Right ventricle myocardium inferior (tissue), 1 donor: Measurements from ENCODE around the gene OSBPL9. TPM values are rescaled to one million over a fixed set of nuclear protein-coding genes. Genes with fewer than 3 reads are reported as not detected.
"Not testable (repeated sequence)": the region's sequence is repeated elsewhere in the genome, so short reads cannot be mapped to it uniquely, and the experiment has no call there.

Source experiments
- ATAC-seq: fragments of 200-7000 bp; cut with Tn5 transposase; one replicate; pipeline ENCODE4 v1.9.1; 2020; ENCODE audit warnings: mild to moderate bottlenecking, moderate library complexity
- DNase-seq: peaks from one replicate; pipeline ENCODE4 v3.0.0; 2021; ENCODE audit errors: missing footprints
- intact Hi-C: fragments of 100-400 bp; cut with DNase I; formaldehyde crosslinking; loops from one replicate; pipeline ENCODE4 v1.11.0; 2022
- total RNA-seq: library from RNA; stranded (reverse); fragmentation: NEBNext Ultra II Directional; extraction: Animal tissue kit (Norgen Biotek cat#: 25700); gene quantifications from one replicate; pipeline ENCODE4 v1.2.1, GENCODE V29; 2021
- donor health status: DM: no; HTN: yes; CAD: no; lungs with severe emphysema.

OSBPL9 gene
- total RNA-seq, 1 donor from 2014 or later = 45.1 TPM

GRCh38 chr1:51600529-51600928 is 16.4 kb upstream of the OSBPL9 start:
- DNase-seq = no peak
- no peak for ATAC-seq
- intact Hi-C loops = no loop called here

- no peak for DNase-seq
- intact Hi-C loops = no loop called here
- ATAC-seq = no peak
Observed at GRCh38 chr1:51600965-51601364, 15.9 kb upstream of the OSBPL9 start.

GRCh38 chr1:51605961-51606723 is 10.8 kb upstream of the OSBPL9 start:
- DNase-seq = no peak
- ATAC-seq = no peak
- intact Hi-C loops = no loop called here

GRCh38 chr1:51607681-51608095 is 9.2 kb upstream of the OSBPL9 start:
- DNase-seq = no peak

GRCh38 chr1:51610104-51610503 is 6.8 kb upstream of the OSBPL9 start:
- DNase-seq, ATAC-seq, intact Hi-C loops: not testable (repeated sequence)

More at GRCh38 chr1:51607681-51608095, 9.2 kb upstream of the OSBPL9 start:
- intact Hi-C loops = no loop called here
- ATAC-seq = no peak

- DNase-seq (no peak), ATAC-seq (no peak)
- intact Hi-C loops = no loop called here
Observed at GRCh38 chr1:51610637-51611036, 6.3 kb upstream of the OSBPL9 start.

GRCh38 chr1:51612447-51612961 is 4.4 kb upstream of the OSBPL9 start:
- DNase-seq = no peak
- no peak for ATAC-seq
- intact Hi-C loops = no loop called here

- ATAC-seq (no peak), DNase-seq (no peak)
- intact Hi-C loops = loop anchor here (2.0 to 5.0 kb wide), 2 partner anchors 46 to 153 kb away; no protein-coding TSS in a partner anchor
Observed at GRCh38 chr1:51615780-51616291, 1.1 kb upstream of the OSBPL9 start.

GRCh38 chr1:51616490-51616889 is 402 bp upstream of the OSBPL9 start:
- ATAC-seq (no peak), DNase-seq (no peak)
- intact Hi-C loops = loop anchor here (2.0 to 5.0 kb wide), 2 partner anchors 46 to 152 kb away; no protein-coding TSS in a partner anchor

- no peak for DNase-seq
- intact Hi-C loops = loop anchor here (5.0 kb wide), 1 partner anchor 44 kb away; no protein-coding TSS in a partner anchor
- ATAC-seq = no peak
Observed at GRCh38 chr1:51618715-51619114, 1.8 kb downstream of the OSBPL9 start.

- no peak for ATAC-seq
- DNase-seq = no peak
- intact Hi-C loops = loop anchor here (5.0 kb wide), 1 partner anchor 103 kb away; the partner anchor contains the start of gene EPS15
Observed at GRCh38 chr1:51620470-51620869, 3.6 kb downstream of the OSBPL9 start.

GRCh38 chr1:51621161-51621560 is 4.3 kb downstream of the OSBPL9 start:
- DNase-seq = no peak
- intact Hi-C loops = loop anchor here (5.0 kb wide), 1 partner anchor 104 kb away; the partner anchor contains the start of gene EPS15
- ATAC-seq = no peak

- DNase-seq = no peak
- ATAC-seq = no peak
- intact Hi-C loops = loop anchor here (5.0 kb wide), 1 partner anchor 105 kb away; the partner anchor contains the start of gene EPS15
Observed at GRCh38 chr1:51621841-51622454, 5.1 kb downstream of the OSBPL9 start.

GRCh38 chr1:51622455-51622913 is 5.6 kb downstream of the OSBPL9 start:
- DNase-seq (no peak), ATAC-seq (peak; percentile 51)
- intact Hi-C loops = loop anchor here (5.0 kb wide), 1 partner anchor 105 kb away; the partner anchor contains the start of gene EPS15

- intact Hi-C loops = loop anchor here (5.0 kb wide), 1 partner anchor 106 kb away; the partner anchor contains the start of gene EPS15
- DNase-seq (no peak), ATAC-seq (no peak)
Observed at GRCh38 chr1:51623025-51623424, 6.1 kb downstream of the OSBPL9 start.

GRCh38 chr1:51623450-51623849 is 6.6 kb downstream of the OSBPL9 start:
- ATAC-seq (no peak), DNase-seq (no peak)
- intact Hi-C loops = loop anchor here (5.0 kb wide), 1 partner anchor 106 kb away; the partner anchor contains the start of gene EPS15

GRCh38 chr1:51624855-51625254 is 8.0 kb downstream of the OSBPL9 start:
- ATAC-seq = no peak
- intact Hi-C loops = loop anchor here (5.0 kb wide), 1 partner anchor 108 kb away; the partner anchor contains the start of gene EPS15
- no peak for DNase-seq

- intact Hi-C loops = loop anchor here (2.0 kb wide), 1 partner anchor 141 kb away; no protein-coding TSS in a partner anchor
- ATAC-seq (peak; percentile 33), DNase-seq (no peak)
Observed at GRCh38 chr1:51627672-51628071, 10.8 kb downstream of the OSBPL9 start.
